Spleen (tissue), 11 donors: ENCODE measurements around the gene GOLIM4. TPM values are rescaled to one million over a fixed set of nuclear protein-coding genes. Genes with fewer than 3 reads are reported as not detected.

Source experiments
- DNase-seq: peaks from one replicate; pipeline ENCODE4 v3.0.0-alpha.2; 2020
- H3K27ac ChIP-seq, 8 donors: fragments of 200-600 bp; sonication (generic) in 7 of 8; 1 replicate in 4 of 8; 2 replicates in 4 of 8; pipeline versions ENCODE4 v1.5.0 to v1.8.0; 2016 to 2021; ENCODE audit warnings: inconsistent platforms in 4 of 8, mild to moderate bottlenecking in 4 of 8, moderate library complexity in 1 of 8
- H3K27me3 ChIP-seq, 7 donors: fragments of 200-600 bp; sonication (generic) in 6 of 7; replicated peaks in 1 of 7; 1 replicate in 4 of 7; 2 replicates in 3 of 7; pipeline versions ENCODE4 v1.5.0 to v1.8.0; 2016 to 2021; ENCODE audit warnings: inconsistent platforms in 3 of 7, mild to moderate bottlenecking in 1 of 7
- H3K36me3 ChIP-seq, 6 donors: fragments of 200-600 bp; sonication (generic) in 5 of 6; 1 replicate in 4 of 6; 2 replicates in 2 of 6; pipeline versions ENCODE4 v1.5.0 to v1.8.0; 2016 to 2021; ENCODE audit warnings: inconsistent platforms in 2 of 6
- H3K4me1 ChIP-seq, 6 donors: fragments of 200-600 bp; sonication (generic) in 5 of 6; 1 replicate in 3 of 6; 2 replicates in 3 of 6; pipeline versions ENCODE4 v1.5.0 to v1.8.0; 2016 to 2021; ENCODE audit warnings: inconsistent platforms in 3 of 6
- H3K4me3 ChIP-seq, 8 donors: fragments of 200-600 bp; sonication (generic) in 7 of 8; 1 replicate in 4 of 8; 2 replicates in 4 of 8; pipeline versions ENCODE4 v1.5.0 to v1.8.0; 2016 to 2021; ENCODE audit warnings: inconsistent platforms in 4 of 8, mild to moderate bottlenecking in 4 of 8, moderate library complexity in 2 of 8
- H3K9me3 ChIP-seq, 8 donors: fragments of 200-600 bp; sonication (generic) in 7 of 8; 1 replicate in 4 of 8; 2 replicates in 4 of 8; pipeline versions ENCODE4 v1.5.0 to v1.8.0; 2016 to 2021; ENCODE audit warnings: inconsistent platforms in 4 of 8
- CTCF ChIP-seq, 11 experiments: fragments of 200-600 bp in 7 of 11; fragments of 450-650 bp in 4 of 11; sonication (generic) in 4 of 11; IDR thresholded peaks in 8 of 11; conservative IDR thresholded peaks in 3 of 11; 1 replicate in 7 of 11; 2 replicates in 4 of 11; pipeline versions ENCODE4 v1.4.0 to v1.8.0; 2016 to 2021; ENCODE audit warnings: antibody characterized with exemption in 11 of 11, inconsistent platforms in 4 of 11, mild to moderate bottlenecking in 1 of 11
- POLR2A ChIP-seq, 3 donors: fragments of 450-650 bp; IDR thresholded peaks; one replicate each; pipeline ENCODE4 v1.5.1; 2017; ENCODE audit warnings: antibody characterized with exemption in 3 of 3, mild to moderate bottlenecking in 1 of 3
- POLR2AphosphoS5 ChIP-seq, 3 donors: sonication (generic); formaldehyde crosslinking; IDR thresholded peaks; one replicate each; pipeline ENCODE4 v1.5.1; 2017; ENCODE audit warnings: antibody characterized with exemption in 3 of 3
- WGBS, 5 donors: extraction: QIAGEN DNeasy Blood & Tissue Kit in 3 of 5; methylation state at CpG; one replicate each; pipeline versions ENCODE4 v1.1.5 to v1.1.7; 2013 to 2018; 5-methylcytosine and 5-hydroxymethylcytosine counted together
- intact Hi-C: fragments of 100-400 bp; cut with DNase I; formaldehyde crosslinking; loops from one replicate; pipeline ENCODE4 v1.15.0; 2023; ENCODE audit warnings: low total_unique reads
- polyA plus RNA-seq, 3 donors: library from polyadenylated mRNA; stranded (reverse); fragments of 200-250 nt; gene quantifications; one replicate each; pipeline ENCODE4 v1.2.1, GENCODE V29; 2013
- total RNA-seq, 7 donors: library from RNA; depleted of rRNA in 3 of 7; stranded (reverse); fragments of >200 nt in 3 of 7; fragmentation: NEBNext Ultra II Directional in 4 of 7; extraction: Animal tissue kit (Norgen Biotek cat#: 25700) in 4 of 7; gene quantifications; one replicate each; pipeline versions ENCODE4 v1.1.0 to v1.2.1, GENCODE V29; 2016 to 2021
- donor health status: healthy with polysubstance abuse.
- donor health status: DM: no; HTN: no; CAD: no; lungs with moderate emphysema.
- donor health status: DM: no; HTN: no; CAD: no.
- donor health status: Bipolar disorder and iron deficiency.
- donor health status: healthy.
- donor health status: DM: no; HTN: no; CAD: no.
- donor health status: DM: yes; HTN: yes; CAD: no.

GOLIM4 gene
- total and polyA plus RNA-seq, 10 donors = 5.5 to 44.8 (median 23.1) TPM

DNA sequence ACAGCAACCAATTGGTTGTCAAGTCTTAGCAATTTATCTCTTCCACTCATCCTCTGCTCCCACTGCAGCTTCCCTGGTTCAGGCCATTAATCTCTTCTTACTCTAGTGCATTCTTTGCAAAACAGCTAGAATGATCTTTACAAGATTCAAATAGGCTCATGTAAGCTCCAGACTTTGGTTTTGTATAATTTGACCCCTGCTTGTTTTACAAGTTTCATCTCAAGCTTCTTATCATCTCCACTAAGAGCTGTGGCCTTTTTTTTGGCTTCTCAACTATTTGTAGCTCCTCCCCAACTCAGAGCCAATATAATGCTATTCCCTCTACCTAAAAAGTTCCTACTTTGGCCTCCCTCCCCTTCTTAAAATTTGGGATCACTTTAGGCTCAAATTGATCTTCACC is 121.8 kb downstream of the GOLIM4 start:
- Histone ChIP-seq H3K36me3 (no peaks in the 10 kb centered on the region), H3K4me3 (no peak overlapping the region), H3K27me3 (no peaks in the 10 kb centered on the region), H3K9me3 (no peaks in the 10 kb centered on the region), H3K27ac (no peak overlapping the region), H3K4me1 (no peaks in the 10 kb centered on the region)
- DNase-seq = no peak
- intact Hi-C loops = no loop called here
- TF ChIP-seq POLR2A (IDR thresholded peaks at IDR 0.05) (no peak), POLR2AphosphoS5 (IDR thresholded peaks at IDR 0.05) (no peak), CTCF (IDR thresholded peaks at IDR 0.05 in 8 of 11, conservative IDR thresholded peaks at IDR 0.05 in 3 of 11) (no peak)

DNA sequence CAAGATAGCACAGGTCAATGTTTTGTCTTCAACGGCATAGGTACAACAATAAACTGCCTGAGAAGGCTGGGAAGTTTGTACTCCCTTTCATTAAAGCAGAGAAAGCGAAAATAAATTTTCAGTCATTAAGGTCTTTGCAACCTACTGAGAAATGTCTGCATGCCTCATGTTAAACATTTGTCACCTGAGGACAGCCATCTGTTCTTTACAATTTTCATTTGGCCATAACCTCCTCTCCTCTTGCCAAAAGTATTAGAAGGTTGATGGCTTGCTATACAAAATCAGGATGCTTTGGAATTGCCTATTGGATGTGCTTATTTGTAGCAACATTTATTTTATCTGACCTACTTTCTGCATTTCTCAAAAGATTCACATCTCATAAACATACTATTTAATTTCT is 122.7 kb downstream of the GOLIM4 start:
- WGBS, 5 donors = 80 to 92% (median 88%) methylated on average over 2 of the region's 2 CpGs
- H3K27me3 ChIP-seq = no peaks in the 10 kb centered on the region
- H3K9me3 ChIP-seq = no peaks in the 10 kb centered on the region
- intact Hi-C loops = no loop called here
- TF ChIP-seq CTCF (IDR thresholded peaks at IDR 0.05 in 8 of 11, conservative IDR thresholded peaks at IDR 0.05 in 3 of 11) (no peak), POLR2AphosphoS5 (IDR thresholded peaks at IDR 0.05) (no peak), POLR2A (IDR thresholded peaks at IDR 0.05) (no peak)
- no peak overlapping the region for H3K4me3 ChIP-seq
- no peak overlapping the region for H3K27ac ChIP-seq
- no peaks in the 10 kb centered on the region for H3K4me1 ChIP-seq
- no peaks in the 10 kb centered on the region for H3K36me3 ChIP-seq
- DNase-seq = no peak

- TF ChIP-seq CTCF (IDR thresholded peaks at IDR 0.05 in 8 of 11, conservative IDR thresholded peaks at IDR 0.05 in 3 of 11) = no peak
- no peak for TF ChIP-seq POLR2AphosphoS5 (IDR thresholded peaks at IDR 0.05)
- no peak for TF ChIP-seq POLR2A (IDR thresholded peaks at IDR 0.05)
- H3K4me1 ChIP-seq = no peaks in the 10 kb centered on the region
- intact Hi-C loops = no loop called here
- no peaks in the 10 kb centered on the region for H3K27me3 ChIP-seq
- WGBS, 5 donors = 52 to 63% (median 56%) methylated on average over 3 of the region's 3 CpGs
- DNase-seq = no peak
- no peaks in the 10 kb centered on the region for H3K36me3 ChIP-seq
- no peak overlapping the region for H3K27ac ChIP-seq
- no peak overlapping the region for H3K4me3 ChIP-seq
- H3K9me3 ChIP-seq = no peaks in the 10 kb centered on the region
Observed at GRCh38 chr3:167972502-167972901, 123.2 kb downstream of the GOLIM4 start.

GRCh38 chr3:167969548-167969947 is 126.2 kb downstream of the GOLIM4 start:
- no peak overlapping the region for H3K4me3 ChIP-seq
- no peaks in the 10 kb centered on the region for H3K4me1 ChIP-seq
- intact Hi-C loops = no loop called here
- TF ChIP-seq POLR2AphosphoS5 (IDR thresholded peaks at IDR 0.05) = no peak
- TF ChIP-seq CTCF (IDR thresholded peaks at IDR 0.05 in 8 of 11, conservative IDR thresholded peaks at IDR 0.05 in 3 of 11) = no peak
- TF ChIP-seq POLR2A (IDR thresholded peaks at IDR 0.05) = no peak
- 50 to 87% (median 76%) methylated on average over 1 of the region's 1 CpG for WGBS, 5 donors
- H3K27me3 ChIP-seq = no peaks in the 10 kb centered on the region
- H3K36me3 ChIP-seq = no peaks in the 10 kb centered on the region
- H3K9me3 ChIP-seq = no peaks in the 10 kb centered on the region
- H3K27ac ChIP-seq = no peak overlapping the region
- DNase-seq = no peak
